ENCODE data around the gene LPP. TPM values are rescaled to one million over a fixed set of nuclear protein-coding genes. Genes with fewer than 3 reads are reported as not detected.

Gene LPP
- total and polyA plus RNA-seq, 10 of the 15 experiments (the other 5 are each of a cell fraction or from before 2014, with no cell fraction given): under 0.01 to 0.62 (median 0.03) TPM

- in situ Hi-C loops (cut with MboI): no loop called here
- no peak overlapping the region for H3K27ac ChIP-seq (ENCODE audit: control insufficient read depth, insufficient read depth)
- no peaks in the 10 kb centered on the region for H4K20me1 ChIP-seq (ENCODE audit: control insufficient read depth, insufficient read depth)
- WGBS (ENCODE audit: insufficient coverage, insufficient replicate concordance, low lambda C conversion rate, missing lambda C conversion rate): 4% methylated on average over 2 of the region's 2 CpGs
- H3K9ac ChIP-seq (ENCODE audit: control insufficient read depth, insufficient read depth, low read length): no peak overlapping the region
- intact Hi-C loops (cut with micrococcal nuclease; ENCODE audit: unreplicated experiment): no loop called here
- FAIRE-seq (no peak), DNase-seq (ENCODE audit: low read depth, low spot score) (no peak), ATAC-seq (no peak)
- ChIA-PET RAD21 (ENCODE audit: unreplicated experiment) (no interaction called here), SMC1A (ENCODE audit: uncharacterized antibody, unreplicated experiment) (no interaction called here), CTCF (interaction anchor here (0.9 to 1.4 kb wide), 3 partner anchors 14 to 640 kb away, joined by 3 read pairs; no protein-coding TSS in a partner anchor), POLR2A (no interaction called here)
- no peak overlapping the region for H2AFZ ChIP-seq (ENCODE audit: control insufficient read depth, low read depth, low read length)
- H3K27me3 ChIP-seq (replicated peaks in 1 of 2; ENCODE audit: control insufficient read depth in 2 of 2, insufficient read depth in 2 of 2, low read length in 1 of 2): no peaks in the 10 kb centered on the region; a peak in 2 of 4 replicates
- H3K4me3 ChIP-seq: no peak overlapping the region
- H3K4me1 ChIP-seq (ENCODE audit: control insufficient read depth, insufficient read depth, low read length): no peaks in the 10 kb centered on the region
- no peaks in the 10 kb centered on the region for H3K79me2 ChIP-seq (ENCODE audit: control insufficient read depth, insufficient read depth, low read length)
- no peaks in the 10 kb centered on the region for H3K36me3 ChIP-seq (ENCODE audit: control insufficient read depth in 2 of 2, insufficient read depth in 2 of 2, low read length in 1 of 2)
- no TSS peak for BruUV-seq (replicated peaks)
- no peaks in the 10 kb centered on the region for H3K9me3 ChIP-seq (replicated peaks; ENCODE audit: control insufficient read depth, insufficient read depth, low read length)
- H3K4me2 ChIP-seq (ENCODE audit: control insufficient read depth, insufficient read depth): no peak overlapping the region
- TF ChIP-seq FOXM1 (IDR thresholded peaks at IDR 0.05; ENCODE audit: low read depth, low read length) (no peak), SMARCA5 (IDR thresholded peaks at IDR 0.05) (no peak), ZNF592 (IDR thresholded peaks at IDR 0.05) (no peak), ZNF384 (IDR thresholded peaks at IDR 0.05; ENCODE audit: borderline replicate concordance, low read depth, low read length) (no peak), RELA (IDR thresholded peaks at IDR 0.05; ENCODE audit: borderline replicate concordance, partially characterized antibody) (no peak), SRF (IDR thresholded peaks at IDR 0.05; ENCODE audit: low read depth in 2 of 2, low read length in 2 of 2) (no peak), NBN (IDR thresholded peaks at IDR 0.05) (no peak), MTA2 (IDR thresholded peaks at IDR 0.05; ENCODE audit: low read depth) (no peak), ZZZ3 (IDR thresholded peaks at IDR 0.05; ENCODE audit: control insufficient read depth, insufficient read length, low read depth) (no peak), SMAD5 (IDR thresholded peaks at IDR 0.05; ENCODE audit: low read depth) (no peak), NFYB (IDR thresholded peaks at IDR 0.05; ENCODE audit: insufficient read depth, low read depth, low read length) (no peak), SIX5 (IDR thresholded peaks at IDR 0.05; ENCODE audit: low read depth, low read length, severe bottlenecking) (no peak), PRDM15 (CRISPR knock-in tag; IDR thresholded peaks at IDR 0.05) (no peak)
Observed at GRCh38 chr3:188380252-188380651, 226.3 kb downstream of the LPP start.

Data from GM12878 (cell line).